Measurements from ENCODE around the gene WNT1.

WNT1 gene

GRCh38 chr12:49030714-49031572 is 52.8 kb downstream of the WNT1 start:
- no peak for DNase-seq

- no peak for DNase-seq
Observed at GRCh38 chr12:49031573-49032161, 53.5 kb downstream of the WNT1 start.

All from bone marrow (tissue), 2 donors.